ENCODE results near the gene ANKS1B. TPM values are rescaled to one million over a fixed set of nuclear protein-coding genes. Genes with fewer than 3 reads are reported as not detected.

ANKS1B gene
- total and polyA plus RNA-seq, 10 of the 15 experiments (the other 5 are each of a cell fraction or from before 2014, with no cell fraction given), result 0.16 to 1.3 (median 0.82) TPM; not detected in 7

GRCh38 chr12:99119449-99119848 is 865.3 kb downstream of the ANKS1B start (continued):
- TF ChIP-seq, protein P1, sequence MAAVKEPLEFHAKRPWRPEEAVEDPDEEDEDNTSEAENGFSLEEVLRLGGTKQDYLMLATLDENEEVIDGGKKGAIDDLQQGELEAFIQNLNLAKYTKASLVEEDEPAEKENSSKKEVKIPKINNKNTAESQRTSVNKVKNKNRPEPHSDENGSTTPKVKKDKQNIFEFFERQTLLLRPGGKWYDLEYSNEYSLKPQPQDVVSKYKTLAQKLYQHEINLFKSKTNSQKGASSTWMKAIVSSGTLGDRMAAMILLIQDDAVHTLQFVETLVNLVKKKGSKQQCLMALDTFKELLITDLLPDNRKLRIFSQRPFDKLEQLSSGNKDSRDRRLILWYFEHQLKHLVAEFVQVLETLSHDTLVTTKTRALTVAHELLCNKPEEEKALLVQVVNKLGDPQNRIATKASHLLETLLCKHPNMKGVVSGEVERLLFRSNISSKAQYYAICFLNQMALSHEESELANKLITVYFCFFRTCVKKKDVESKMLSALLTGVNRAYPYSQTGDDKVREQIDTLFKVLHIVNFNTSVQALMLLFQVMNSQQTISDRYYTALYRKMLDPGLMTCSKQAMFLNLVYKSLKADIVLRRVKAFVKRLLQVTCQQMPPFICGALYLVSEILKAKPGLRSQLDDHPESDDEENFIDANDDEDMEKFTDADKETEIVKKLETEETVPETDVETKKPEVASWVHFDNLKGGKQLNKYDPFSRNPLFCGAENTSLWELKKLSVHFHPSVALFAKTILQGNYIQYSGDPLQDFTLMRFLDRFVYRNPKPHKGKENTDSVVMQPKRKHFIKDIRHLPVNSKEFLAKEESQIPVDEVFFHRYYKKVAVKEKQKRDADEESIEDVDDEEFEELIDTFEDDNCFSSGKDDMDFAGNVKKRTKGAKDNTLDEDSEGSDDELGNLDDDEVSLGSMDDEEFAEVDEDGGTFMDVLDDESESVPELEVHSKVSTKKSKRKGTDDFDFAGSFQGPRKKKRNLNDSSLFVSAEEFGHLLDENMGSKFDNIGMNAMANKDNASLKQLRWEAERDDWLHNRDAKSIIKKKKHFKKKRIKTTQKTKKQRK (IDR thresholded peaks at IDR 0.05; ENCODE audit: low read depth, low read length), result no peak
- no peak for TF ChIP-seq SIN3A (IDR thresholded peaks at IDR 0.05; ENCODE audit: low read depth, low read length)
- no peak for TF ChIP-seq BMI1 (IDR thresholded peaks at IDR 0.05; ENCODE audit: borderline replicate concordance)
- TF ChIP-seq, protein P2, sequence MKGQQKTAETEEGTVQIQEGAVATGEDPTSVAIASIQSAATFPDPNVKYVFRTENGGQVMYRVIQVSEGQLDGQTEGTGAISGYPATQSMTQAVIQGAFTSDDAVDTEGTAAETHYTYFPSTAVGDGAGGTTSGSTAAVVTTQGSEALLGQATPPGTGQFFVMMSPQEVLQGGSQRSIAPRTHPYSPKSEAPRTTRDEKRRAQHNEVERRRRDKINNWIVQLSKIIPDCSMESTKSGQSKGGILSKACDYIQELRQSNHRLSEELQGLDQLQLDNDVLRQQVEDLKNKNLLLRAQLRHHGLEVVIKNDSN (IDR thresholded peaks at IDR 0.05; ENCODE audit: borderline replicate concordance, extremely low read length, insufficient read depth, low read depth, low read length), result no peak
- no peak for TF ChIP-seq FOXM1 (IDR thresholded peaks at IDR 0.05; ENCODE audit: low read depth, low read length)
- TF ChIP-seq ETV6 (conservative IDR thresholded peaks at IDR 0.05 in 1 of 2, IDR thresholded peaks at IDR 0.05 in 1 of 2; ENCODE audit: borderline replicate concordance in 1 of 2, low read depth in 1 of 2), result no peak
- no peak for TF ChIP-seq ZNF24 (IDR thresholded peaks at IDR 0.05)
- TF ChIP-seq TCF7 (IDR thresholded peaks at IDR 0.05; ENCODE audit: borderline replicate concordance), result no peak
- TF ChIP-seq, protein P3, sequence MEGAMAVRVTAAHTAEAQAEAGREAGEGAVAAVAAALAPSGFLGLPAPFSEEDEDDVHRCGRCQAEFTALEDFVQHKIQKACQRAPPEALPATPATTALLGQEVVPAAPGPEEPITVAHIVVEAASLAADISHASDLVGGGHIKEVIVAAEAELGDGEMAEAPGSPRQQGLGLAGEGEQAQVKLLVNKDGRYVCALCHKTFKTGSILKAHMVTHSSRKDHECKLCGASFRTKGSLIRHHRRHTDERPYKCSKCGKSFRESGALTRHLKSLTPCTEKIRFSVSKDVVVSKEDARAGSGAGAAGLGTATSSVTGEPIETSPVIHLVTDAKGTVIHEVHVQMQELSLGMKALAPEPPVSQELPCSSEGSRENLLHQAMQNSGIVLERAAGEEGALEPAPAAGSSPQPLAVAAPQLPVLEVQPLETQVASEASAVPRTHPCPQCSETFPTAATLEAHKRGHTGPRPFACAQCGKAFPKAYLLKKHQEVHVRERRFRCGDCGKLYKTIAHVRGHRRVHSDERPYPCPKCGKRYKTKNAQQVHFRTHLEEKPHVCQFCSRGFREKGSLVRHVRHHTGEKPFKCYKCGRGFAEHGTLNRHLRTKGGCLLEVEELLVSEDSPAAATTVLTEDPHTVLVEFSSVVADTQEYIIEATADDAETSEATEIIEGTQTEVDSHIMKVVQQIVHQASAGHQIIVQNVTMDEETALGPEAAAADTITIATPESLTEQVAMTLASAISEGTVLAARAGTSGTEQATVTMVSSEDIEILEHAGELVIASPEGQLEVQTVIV (IDR thresholded peaks at IDR 0.05; ENCODE audit: borderline replicate concordance, partially characterized antibody), result no peak
- TF ChIP-seq POU2F2 (IDR thresholded peaks at IDR 0.05; ENCODE audit: borderline replicate concordance, low read depth, low read length), result no peak
- TF ChIP-seq, protein P4, sequence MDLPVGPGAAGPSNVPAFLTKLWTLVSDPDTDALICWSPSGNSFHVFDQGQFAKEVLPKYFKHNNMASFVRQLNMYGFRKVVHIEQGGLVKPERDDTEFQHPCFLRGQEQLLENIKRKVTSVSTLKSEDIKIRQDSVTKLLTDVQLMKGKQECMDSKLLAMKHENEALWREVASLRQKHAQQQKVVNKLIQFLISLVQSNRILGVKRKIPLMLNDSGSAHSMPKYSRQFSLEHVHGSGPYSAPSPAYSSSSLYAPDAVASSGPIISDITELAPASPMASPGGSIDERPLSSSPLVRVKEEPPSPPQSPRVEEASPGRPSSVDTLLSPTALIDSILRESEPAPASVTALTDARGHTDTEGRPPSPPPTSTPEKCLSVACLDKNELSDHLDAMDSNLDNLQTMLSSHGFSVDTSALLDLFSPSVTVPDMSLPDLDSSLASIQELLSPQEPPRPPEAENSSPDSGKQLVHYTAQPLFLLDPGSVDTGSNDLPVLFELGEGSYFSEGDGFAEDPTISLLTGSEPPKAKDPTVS (IDR thresholded peaks at IDR 0.05; ENCODE audit: low read depth, low read length), result no peak
